ENCODE results near the gene OSBP2.

- TF ChIP-seq ZNF70 (CRISPR knock-in tag; IDR thresholded peaks at IDR 0.05) (no peak), ZFP3 (CRISPR knock-in tag; IDR thresholded peaks at IDR 0.05) (no peak), PATZ1 (CRISPR knock-in tag; IDR thresholded peaks at IDR 0.05; ENCODE audit: borderline replicate concordance) (no peak), ARNTL (CRISPR knock-in tag; IDR thresholded peaks at IDR 0.05; ENCODE audit: borderline replicate concordance, low read depth) (no peak), ZNF8 (CRISPR knock-in tag; IDR thresholded peaks at IDR 0.05) (no peak), RARB (CRISPR knock-in tag; IDR thresholded peaks at IDR 0.05) (no peak), ZFP30 (CRISPR knock-in tag; IDR thresholded peaks at IDR 0.05) (no peak)
Observed at GRCh38 chr22:30804626-30805025, 110.0 kb downstream of the OSBP2 start.

All from SK-N-SH treated with all-trans-retinoic acid at 6 μM for 48 hours (cell line).